WI38 (cell line): Measurements from ENCODE around the gene USP24.

Experiments
- H3K4me3 ChIP-seq: 2 replicates; pipeline ENCODE4 v1.5.1; 2011; ENCODE audit warnings: low read depth, mild to moderate bottlenecking, control low read depth, low read length
- TF ChIP-seq, protein P1 (sequence below): IDR thresholded peaks from 2 replicates; pipeline ENCODE4 v1.5.1; 2012; ENCODE audit warnings: low read depth, mild to moderate bottlenecking, control low read depth, low read length

Gene USP24

DNA sequence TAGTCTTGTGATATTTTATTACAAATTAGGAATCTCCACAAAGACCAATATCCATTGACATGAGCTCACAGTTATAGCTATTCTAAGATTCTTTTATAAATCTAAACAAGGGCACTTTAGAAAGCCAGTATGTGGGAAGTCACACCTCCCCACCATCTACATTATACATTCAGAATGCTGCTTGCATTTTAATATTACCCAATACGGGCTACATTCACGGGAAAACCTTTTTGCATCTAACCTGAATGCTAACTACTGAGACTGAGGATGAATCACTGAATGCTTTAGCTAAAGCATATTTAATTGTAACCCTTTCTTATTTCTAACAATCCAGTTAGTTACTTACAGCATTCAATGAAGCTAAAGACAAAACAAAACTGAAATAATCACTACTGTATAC, 122.7 kb downstream of the USP24 start:
- TF ChIP-seq, protein P1, sequence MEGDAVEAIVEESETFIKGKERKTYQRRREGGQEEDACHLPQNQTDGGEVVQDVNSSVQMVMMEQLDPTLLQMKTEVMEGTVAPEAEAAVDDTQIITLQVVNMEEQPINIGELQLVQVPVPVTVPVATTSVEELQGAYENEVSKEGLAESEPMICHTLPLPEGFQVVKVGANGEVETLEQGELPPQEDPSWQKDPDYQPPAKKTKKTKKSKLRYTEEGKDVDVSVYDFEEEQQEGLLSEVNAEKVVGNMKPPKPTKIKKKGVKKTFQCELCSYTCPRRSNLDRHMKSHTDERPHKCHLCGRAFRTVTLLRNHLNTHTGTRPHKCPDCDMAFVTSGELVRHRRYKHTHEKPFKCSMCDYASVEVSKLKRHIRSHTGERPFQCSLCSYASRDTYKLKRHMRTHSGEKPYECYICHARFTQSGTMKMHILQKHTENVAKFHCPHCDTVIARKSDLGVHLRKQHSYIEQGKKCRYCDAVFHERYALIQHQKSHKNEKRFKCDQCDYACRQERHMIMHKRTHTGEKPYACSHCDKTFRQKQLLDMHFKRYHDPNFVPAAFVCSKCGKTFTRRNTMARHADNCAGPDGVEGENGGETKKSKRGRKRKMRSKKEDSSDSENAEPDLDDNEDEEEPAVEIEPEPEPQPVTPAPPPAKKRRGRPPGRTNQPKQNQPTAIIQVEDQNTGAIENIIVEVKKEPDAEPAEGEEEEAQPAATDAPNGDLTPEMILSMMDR = no peak

DNA sequence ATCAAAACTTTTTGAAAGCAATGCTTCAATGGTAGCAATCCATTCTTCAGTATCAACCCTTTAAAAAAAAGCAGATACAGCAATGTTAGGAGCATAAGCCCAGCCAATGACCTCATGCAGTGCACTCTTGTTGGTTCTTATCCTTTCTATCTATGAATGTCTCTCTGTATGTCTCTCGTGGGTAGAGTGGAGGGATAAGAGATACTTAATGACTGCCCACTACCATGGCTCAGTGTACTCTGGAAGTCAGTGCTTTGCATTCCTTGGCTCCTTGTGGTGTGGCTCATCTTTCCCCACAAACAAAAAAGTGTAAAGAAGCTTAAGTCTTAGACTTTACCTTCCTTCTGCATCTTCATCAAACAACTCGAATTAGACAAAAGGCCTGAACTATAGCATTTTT, 125.5 kb downstream of the USP24 start:
- TF ChIP-seq, protein P1 = no peak
- no peak overlapping the region for H3K4me3 ChIP-seq

More for the DNA sequence above, 122.7 kb downstream of the USP24 start:
- no peak overlapping the region for H3K4me3 ChIP-seq

DNA sequence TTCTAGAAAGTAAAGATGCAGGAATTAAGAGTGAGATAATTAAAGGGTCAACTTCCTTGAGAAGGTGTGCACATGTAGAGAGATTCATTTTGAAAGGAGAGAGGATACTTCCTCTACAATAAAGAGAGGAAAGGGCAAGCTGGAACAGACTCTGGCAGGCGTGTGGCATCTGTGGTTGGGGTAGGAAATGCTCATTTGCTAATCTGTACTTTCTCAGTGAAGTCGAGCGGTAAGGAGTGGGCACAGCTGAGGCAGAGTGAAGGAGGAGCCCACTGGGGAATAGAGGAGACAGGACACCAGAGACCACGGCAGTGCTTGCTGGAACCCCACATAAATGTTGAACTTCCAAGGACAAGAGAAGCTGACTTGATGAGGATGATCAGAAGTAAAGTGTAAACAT, 126.8 kb downstream of the USP24 start:
- TF ChIP-seq, protein P1 = no peak
- no peak overlapping the region for H3K4me3 ChIP-seq

DNA sequence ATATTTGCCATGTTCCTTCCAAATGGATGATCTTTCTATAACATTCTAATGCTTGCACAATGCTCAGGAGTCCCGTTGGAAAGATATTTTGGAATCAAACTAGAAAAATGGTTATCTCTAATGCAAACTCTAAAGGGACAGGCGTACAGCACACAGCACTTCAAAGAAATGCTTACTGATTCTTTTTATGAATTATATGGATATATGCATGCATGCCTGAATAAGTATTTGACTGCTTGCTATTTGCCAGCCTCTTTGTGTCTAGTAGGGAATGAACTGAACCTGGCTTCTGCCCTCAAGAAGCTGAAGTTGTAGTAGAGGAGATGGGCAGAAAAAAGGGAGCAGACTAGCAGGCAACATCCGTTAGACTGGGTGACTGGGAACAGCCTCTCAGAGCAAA, 127.7 kb downstream of the USP24 start:
- no peak overlapping the region for H3K4me3 ChIP-seq
- TF ChIP-seq, protein P1 = no peak

DNA sequence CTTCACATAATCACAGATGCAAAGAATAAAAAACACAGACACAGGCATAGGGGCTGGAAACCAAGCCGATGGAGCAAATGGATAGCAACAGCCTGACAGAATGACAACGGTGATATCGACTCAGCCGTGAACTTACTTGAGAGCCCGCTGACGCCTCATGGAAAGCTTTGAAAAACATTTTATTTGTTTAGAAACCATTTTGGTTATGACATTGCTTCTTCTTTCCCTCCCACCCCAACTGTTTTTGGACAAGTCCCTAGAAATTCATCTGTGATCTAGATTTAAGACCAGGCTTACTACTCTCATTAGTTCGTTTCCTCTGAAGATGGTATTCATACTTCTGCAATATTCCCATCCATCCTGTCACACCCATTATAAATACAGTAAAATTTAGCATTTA, 130.9 kb downstream of the USP24 start:
- TF ChIP-seq, protein P1 = no peak
- H3K4me3 ChIP-seq = no peak overlapping the region

DNA sequence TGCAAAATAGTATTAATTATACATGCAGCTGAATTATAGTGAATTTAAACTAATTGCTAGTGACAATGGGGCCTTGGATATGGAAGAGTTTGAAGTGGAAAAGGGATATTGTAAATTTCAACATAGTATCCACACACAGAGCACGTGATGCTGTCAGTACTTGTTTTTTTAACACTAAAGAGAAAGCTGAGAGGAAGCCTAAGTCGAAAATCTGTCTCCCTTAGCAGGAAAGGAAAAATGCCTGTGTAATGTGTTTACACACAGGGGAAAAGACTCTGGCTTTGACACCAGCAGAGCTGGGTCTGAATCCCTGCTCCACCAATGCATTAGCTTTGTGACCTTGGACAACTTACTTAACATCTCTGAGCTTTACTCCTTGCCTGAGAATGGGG, 133.3 kb downstream of the USP24 start:
- TF ChIP-seq, protein P1 = no peak
- no peak overlapping the region for H3K4me3 ChIP-seq

DNA sequence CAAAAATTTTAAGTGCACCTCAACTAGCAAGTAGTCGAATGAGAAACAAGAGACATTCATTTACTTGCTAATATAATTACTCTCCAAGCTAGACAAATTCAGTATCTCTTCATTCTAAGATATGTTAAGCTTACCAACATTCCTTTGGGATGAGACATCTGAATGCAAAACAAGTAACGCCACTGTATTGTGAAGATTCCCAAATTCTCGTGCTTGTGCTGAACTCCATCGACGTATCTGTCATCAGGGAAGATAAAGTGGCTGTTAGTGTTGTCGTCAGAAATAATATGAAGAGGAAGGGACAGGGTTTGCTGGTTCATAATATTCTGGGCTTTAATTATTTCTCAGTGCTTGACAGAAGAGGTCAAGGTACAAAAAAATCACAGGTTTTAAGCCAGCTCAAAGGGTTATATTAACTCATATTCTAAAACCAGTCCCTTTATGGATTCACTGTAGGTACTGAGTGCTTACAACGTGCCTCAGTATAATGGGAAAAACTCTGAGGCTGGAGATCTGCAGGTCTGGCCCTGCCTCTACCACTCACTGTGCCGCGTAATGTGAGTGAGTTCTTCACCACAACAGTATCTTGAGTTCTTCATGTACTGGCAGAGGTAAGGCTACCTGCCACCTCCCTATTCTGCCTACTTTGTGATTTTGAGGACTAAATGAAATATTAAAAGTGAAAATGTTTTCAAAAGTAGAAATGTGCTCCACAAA, 133.8 kb downstream of the USP24 start:
- no peak overlapping the region for H3K4me3 ChIP-seq
- TF ChIP-seq, protein P1 = no peak
